Germinal center (tissue), 1 donor: ENCODE results near the gene KASH5.
"Not testable (repeated sequence)": the region's sequence is repeated elsewhere in the genome, so short reads cannot be mapped to it uniquely, and the experiment has no call there.

Source experiments
- DNase-seq: peaks from one replicate; pipeline ENCODE4 v3.0.0; 2012; ENCODE audit warnings: mixed read lengths, low spot score

The KASH5 gene

GRCh38 chr19:49362048-49362928, 25.8 kb upstream of the KASH5 start, which contains the start of gene TEAD2:
Gene TEAD2, minus strand, starts transcription at chr19:49362416. Its CDS starts 2,341 bp downstream, at chr19:49360075.
- peak; percentile 24 for DNase-seq

GRCh38 chr19:49362929-49363267, 25.2 kb upstream of the KASH5 start:
- DNase-seq, result no peak

DNA sequence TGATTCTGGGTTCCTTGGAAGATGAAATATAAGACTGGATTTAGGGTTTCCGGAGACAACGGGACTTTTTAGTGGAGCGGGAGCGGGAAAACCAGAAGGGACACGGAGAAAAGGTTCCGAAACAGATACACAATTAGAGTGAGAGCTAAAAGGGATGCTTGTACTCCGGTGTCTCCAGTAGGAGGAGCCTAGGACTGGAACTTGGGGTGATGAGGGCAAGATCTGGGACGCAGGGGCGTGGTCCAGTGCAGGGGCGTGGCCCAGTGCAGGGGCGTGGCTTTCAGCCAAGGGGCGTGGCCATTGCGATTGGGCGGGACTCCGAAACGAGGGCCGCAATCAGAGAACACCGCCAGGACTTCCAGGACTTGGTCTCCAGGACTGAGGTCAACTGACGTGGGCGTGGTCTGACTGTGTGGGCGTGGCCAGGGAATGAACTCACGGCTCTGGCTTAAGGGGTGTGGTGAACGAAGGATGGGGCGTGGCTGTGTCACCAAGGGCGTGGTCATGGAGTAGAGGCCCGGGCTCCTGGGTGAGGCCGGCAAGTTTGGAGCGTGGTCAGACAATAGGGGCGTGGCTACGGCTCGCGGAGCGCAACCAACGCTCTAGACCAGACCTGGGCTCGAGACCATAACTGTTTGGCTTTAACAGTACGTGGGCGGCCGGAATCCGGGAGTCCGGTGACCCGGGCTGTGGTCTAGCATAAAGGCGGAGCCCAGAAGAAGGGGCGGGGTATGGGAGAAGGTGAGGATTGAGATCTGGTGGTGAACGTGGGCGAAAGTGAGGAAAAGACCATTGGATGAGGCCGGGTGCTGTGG, 24.6 kb upstream of the KASH5 start, which contains the start of gene DKKL1:
TSS of gene DKKL1 (plus strand) at position 610 of the 815 bp plus-strand sequence. CDS start at position 732, 122 bp downstream.
- peak; percentile 92 for DNase-seq

GRCh38 chr19:49364083-49364737, 23.8 kb upstream of the KASH5 start:
- no peak for DNase-seq

DNA sequence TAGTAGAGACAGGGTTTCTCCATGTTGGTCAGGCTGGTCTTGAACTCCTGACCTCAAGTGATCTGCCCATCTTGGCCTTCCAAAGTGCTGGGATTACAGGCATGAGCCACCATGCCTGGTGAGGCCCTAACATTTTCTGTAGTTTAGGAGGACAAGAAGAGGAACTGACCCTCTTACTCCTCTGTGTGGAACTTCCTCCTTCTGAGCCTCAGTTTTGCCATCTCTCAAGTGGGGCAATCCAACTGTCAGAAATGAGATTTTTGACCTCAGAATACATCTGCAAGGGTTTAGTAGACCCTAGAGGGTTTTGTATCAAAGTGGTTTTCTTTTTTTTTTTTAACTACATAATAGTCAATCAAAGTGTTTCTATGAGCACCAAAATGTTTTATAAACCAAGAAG, 21.9 kb upstream of the KASH5 start:
- peak; percentile 33 for DNase-seq

DNA sequence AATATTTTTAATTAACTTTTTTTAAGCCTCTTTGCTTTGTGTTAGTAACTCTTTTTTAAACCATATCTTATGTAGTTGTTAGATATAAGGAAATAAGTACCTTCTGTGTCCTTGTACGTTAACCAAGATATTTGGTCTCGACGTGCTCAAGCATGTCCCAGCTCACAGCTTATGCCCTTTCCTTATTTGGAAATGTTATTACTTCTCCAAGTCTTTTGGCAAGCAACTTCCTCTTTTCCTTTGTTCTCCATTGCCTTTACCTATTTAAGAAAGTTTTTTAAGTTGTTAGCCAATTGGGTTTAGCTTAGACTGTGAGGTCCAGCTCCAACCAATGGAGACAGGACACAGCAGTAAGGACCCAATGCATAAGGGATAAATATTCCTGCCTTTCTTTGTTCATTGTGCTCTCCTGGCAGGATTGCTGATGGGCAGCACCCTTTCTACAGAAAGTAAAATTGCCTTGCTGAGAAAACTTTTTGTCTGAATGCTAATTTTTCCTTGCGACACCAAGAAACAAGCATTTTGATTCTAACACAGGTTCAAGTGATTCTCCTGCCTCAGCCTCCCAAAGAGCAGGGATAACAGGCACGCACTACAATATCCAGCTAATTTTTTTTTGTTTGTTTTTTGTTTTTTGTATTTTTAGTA, 19.2 kb upstream of the KASH5 start:
- no peak for DNase-seq

GRCh38 chr19:49371184-49371583, 16.9 kb upstream of the KASH5 start:
- no peak for DNase-seq

DNA sequence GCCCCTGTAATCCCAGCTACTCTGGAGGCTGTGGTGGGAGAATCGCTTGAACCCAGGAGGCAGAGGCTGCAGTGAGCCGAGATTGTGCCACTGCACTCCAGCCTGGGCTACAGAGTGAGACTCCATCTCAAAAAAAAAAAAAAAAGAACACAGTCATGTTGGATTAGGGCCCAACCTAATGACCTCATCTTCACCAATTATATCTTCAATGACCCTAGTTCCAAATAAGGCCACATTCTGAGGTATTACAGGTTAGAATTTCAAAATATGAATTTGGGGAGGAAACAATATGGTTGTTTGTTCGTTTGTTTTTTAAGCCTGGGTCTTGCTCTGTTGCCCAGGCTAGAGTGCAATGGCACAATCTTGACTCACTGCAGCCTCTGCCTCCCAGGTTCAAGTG, 14.9 kb upstream of the KASH5 start:
- not testable (repeated sequence) for DNase-seq

- no peak for DNase-seq
These were observed 13.2 kb upstream of the KASH5 start for GRCh38 chr19:49374665-49375434.

DNA sequence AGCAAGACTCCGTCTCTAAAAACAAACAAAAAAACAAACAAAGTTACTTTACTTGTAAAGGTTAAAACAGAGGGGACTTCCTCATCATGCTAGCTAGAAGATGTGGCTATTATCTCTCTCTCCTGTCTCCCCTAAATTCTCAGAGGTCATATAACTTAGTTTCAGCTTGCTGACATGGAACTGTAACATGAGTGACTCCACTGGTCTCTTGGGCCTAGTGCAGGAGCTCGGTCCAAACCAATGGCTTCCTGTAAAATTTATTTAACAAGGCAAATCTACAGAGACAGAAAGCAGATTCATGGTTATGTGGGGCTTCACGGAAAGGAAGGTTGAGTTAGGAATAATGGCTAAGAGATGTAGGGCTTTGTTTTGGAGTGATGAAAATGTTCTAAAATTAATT, 9.5 kb upstream of the KASH5 start:
- no peak for DNase-seq

DNA sequence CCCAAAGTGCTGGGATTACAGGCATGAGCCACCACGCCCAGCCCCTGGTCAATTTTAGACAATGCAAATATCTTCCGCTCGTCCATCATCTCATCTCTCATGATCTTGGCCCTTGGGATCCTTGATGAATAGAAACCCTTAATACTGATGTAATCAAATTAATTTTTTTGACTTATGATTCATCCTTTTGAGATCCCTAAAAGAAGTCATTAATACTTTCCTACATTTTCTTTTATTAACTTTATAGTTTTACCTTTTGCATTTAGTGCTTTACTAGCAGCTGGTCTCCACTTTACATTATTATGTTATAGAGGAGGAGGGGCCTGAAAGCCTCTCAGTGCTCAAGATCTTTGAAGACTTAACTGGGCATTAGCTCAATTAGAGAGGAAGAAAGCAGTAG, 7.7 kb upstream of the KASH5 start:
- no peak for DNase-seq

DNA sequence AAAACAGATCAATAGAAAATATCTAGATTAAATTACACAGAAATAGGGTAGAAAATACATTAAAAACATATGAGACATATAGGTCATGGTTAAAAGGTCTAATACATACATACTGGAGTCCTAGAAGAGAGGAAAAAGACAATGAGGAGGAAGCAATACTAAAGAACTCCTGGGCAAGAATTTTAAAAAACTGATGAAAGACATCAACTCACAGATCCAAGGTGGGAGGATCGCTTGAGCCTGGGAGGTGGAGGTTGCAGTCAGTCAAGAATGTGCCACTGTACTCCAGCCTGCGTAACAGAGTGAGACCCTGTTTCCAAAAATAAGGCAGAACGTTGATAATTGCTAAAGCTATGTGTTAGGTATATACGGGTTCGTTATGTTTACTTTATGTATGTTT, 5.4 kb upstream of the KASH5 start:
- DNase-seq, result no peak

DNA sequence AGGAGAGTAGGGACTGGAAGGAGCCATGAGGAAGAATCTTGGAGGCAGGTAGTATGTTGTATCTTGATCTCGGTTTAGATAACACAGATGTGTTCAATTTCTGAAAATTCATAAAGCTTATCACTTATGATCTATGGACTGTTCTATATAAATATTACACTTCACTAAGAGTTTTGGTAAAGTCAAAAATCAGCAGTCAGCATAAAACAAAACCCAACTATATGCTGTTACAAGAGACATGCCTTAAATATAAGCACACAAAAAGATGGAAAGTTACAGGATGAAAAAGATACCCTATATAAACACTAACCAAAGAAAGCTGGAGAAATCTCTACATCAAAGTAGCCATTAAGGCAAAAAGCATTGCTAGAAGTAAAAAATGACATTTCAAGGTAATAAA, 4.5 kb upstream of the KASH5 start:
- DNase-seq, result no peak

DNA sequence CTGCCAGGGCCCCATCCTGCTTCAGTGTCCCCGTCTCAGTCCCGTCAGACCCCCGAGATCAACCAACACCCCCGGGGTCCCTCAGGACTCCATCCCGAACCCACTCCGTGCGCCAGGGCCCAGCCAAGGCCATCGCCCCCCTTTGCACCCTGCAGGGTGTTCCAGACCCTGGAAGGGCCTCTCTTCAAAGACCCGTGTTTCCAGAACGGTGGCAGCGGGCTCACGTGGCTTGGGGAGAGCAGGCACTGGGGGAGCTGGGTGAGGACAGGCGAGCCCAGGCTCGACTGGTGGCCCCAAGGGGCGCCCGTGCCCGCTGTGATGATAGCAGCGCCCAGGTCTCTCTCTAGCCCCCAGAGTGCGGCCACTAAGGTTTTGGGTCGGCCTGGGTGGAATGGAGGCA, 1.4 kb downstream of the KASH5 start:
- no peak for DNase-seq

- no peak for DNase-seq
These were observed 2.3 kb downstream of the KASH5 start for GRCh38 chr19:49390131-49390928.

DNA sequence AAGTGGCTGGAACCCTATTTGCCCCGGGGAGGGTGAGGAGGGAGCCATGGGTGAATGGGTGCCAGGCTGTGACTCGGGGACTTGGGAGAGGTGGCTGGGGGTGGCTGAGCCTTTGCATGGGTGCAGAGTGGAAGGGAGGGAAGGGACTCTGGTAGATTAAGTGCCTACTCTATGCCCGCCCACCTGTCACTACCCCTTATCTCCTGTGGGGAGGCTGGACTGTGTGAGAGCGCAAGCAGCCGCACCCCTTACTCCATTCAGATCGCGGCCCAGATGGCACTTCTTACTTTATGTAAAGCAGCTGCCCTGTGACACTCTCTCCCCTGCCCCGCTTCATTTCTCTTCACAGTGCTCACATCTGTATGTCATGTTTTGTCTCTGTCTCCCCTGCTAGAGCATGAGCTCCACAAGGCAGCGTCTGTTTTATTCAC, 2.9 kb downstream of the KASH5 start:
- peak; percentile 73 for DNase-seq

DNA sequence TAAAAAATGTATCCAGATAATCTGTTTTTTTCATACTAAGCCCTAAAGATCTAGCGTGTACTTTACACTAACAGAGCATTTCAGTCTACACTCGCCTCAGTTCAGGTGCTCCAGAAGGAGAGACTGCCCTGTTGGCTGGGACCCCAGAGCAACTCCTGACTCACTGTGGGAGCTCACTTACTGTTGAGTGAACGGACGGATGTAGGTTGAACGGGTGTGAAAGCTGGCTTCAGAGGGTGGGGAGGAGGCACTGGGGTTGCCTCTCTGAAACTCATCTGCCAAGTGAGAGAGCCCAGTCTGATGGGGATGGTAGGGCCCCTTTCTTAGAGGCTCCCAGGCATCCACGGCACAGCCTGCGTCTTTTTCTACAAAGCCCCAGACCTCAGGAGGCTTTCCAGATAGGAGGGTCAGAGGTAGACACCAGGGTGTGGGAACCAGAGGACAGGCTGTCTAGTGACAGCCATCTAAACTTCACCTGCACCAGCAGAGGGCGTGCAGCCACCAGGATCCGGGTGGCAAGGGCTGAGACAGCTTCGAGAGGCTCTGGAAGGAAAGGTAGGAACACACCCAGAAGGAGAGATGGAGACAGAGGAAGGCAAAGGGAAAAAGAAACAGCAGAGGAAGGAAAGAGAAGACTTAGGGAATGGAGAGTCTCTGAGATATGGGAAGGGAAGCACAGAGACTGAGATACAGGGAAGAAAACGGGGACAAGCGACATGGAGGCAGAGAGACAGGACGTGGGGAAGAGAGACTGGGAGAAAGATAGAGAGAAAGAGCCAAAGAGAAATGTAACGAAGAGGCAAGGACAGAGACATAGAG, 3.7 kb downstream of the KASH5 start:
- DNase-seq, result peak; percentile 77

- DNase-seq, result no peak
These were observed 5.8 kb downstream of the KASH5 start for GRCh38 chr19:49393881-49394280.
